Caco-2 (cell line): Measurements from ENCODE around the gene MORN1. TPM values are rescaled to one million over a fixed set of nuclear protein-coding genes. Genes with fewer than 3 reads are reported as not detected.
A peak's percentile ranks its signal among the peaks of the same experiment; 100 is the strongest.

ENCODE experiments used
- BruUV-seq: library from RNA; stranded (reverse); fragments of 400-500 nt; replicated peaks from 2 replicates; lab custom pipeline; 2021; lab: Mats Ljungman, UMichigan
- CTCF ChIA-PET: fragments of 300-600 bp; sonication (Branson Sonifier 250); formaldehyde crosslinking; loops from one replicate; lab custom pipeline; 2022; ENCODE audit warnings: antibody characterized with exemption; lab: Charles Lee
- POLR2A ChIA-PET: fragments of 300-600 bp; sonication (Branson Sonifier 250); formaldehyde crosslinking; loops from one replicate; lab custom pipeline; 2022; ENCODE audit warnings: antibody characterized with exemption; lab: Charles Lee
- DNase-seq, 2 experiments: peaks; one replicate each; pipeline versions ENCODE4 v3.0.0 to v3.0.0-alpha.2; 2020 to 2022
- H3K27me3 ChIP-seq: replicated peaks from 2 replicates; pipeline ENCODE4 v1.6.0; 2011; ENCODE audit warnings: low read length; ENCODE audit not compliant: control insufficient read depth, insufficient read depth
- H3K36me3 ChIP-seq: 2 replicates; pipeline ENCODE4 v1.5.1; 2011; ENCODE audit warnings: low read length; ENCODE audit not compliant: control insufficient read depth, insufficient read depth
- H3K4me1 ChIP-seq: fragments of 250-450 bp; sonication (Bioruptor Pico); 2 replicates; pipeline ENCODE4 v1.5.1; 2020; ENCODE audit warnings: mild to moderate bottlenecking
- H3K4me3 ChIP-seq: 2 replicates; pipeline ENCODE4 v1.5.1; 2011; ENCODE audit warnings: low read depth, mild to moderate bottlenecking, control low read depth, low read length
- H3K9me3 ChIP-seq: fragments of 250-450 bp; sonication (Bioruptor Pico); 2 replicates; pipeline ENCODE4 v1.5.1; 2020; ENCODE audit warnings: mild to moderate bottlenecking, moderate library complexity
- H3K27ac Mint-ChIP-seq: one replicate; pipeline ENCODE4 v1.8.0; 2022; ENCODE audit warnings: mixed read lengths; ENCODE audit not compliant: unreplicated experiment
- H3K27me3 Mint-ChIP-seq: one replicate; pipeline ENCODE4 v1.8.0; 2022; ENCODE audit warnings: mixed read lengths; ENCODE audit not compliant: insufficient read depth, unreplicated experiment
- H3K36me3 Mint-ChIP-seq: one replicate; pipeline ENCODE4 v1.8.0; 2022; ENCODE audit warnings: mild to moderate bottlenecking, mixed read lengths; ENCODE audit not compliant: insufficient read depth, unreplicated experiment
- H3K4me1 Mint-ChIP-seq: one replicate; pipeline ENCODE4 v1.8.0; 2022; ENCODE audit warnings: low read depth, mixed read lengths; ENCODE audit not compliant: unreplicated experiment
- H3K4me3 Mint-ChIP-seq: one replicate; pipeline ENCODE4 v1.8.0; 2022; ENCODE audit warnings: mild to moderate bottlenecking, moderate library complexity, mixed read lengths; ENCODE audit not compliant: unreplicated experiment
- H3K9me3 Mint-ChIP-seq: one replicate; pipeline ENCODE4 v1.8.0; 2022; ENCODE audit warnings: mixed read lengths; ENCODE audit not compliant: unreplicated experiment
- CTCF ChIP-seq, 2 experiments: fragments of 200-600 bp in 1 of 2; IDR thresholded peaks; 1 replicate in 1 of 2; 2 replicates in 1 of 2; pipeline versions ENCODE4 v1.5.1 to v1.8.0; 2011 to 2022; ENCODE audit warnings: antibody characterized with exemption in 1 of 2, control low read depth in 1 of 2, inconsistent platforms in 1 of 2, low read depth in 1 of 2, low read length in 1 of 2, mild to moderate bottlenecking in 1 of 2, moderate library complexity in 1 of 2; ENCODE audit not compliant: insufficient read depth in 1 of 2, severe bottlenecking in 1 of 2, unreplicated experiment in 1 of 2
- intact Hi-C: fragments of 100-400 bp; cut with micrococcal nuclease; formaldehyde crosslinking; loops from one replicate; pipeline ENCODE4 v1.10.0; 2022; ENCODE audit not compliant: unreplicated experiment
- total RNA-seq: library from RNA; stranded (reverse); gene quantifications from 2 replicates; pipeline ENCODE4 v1.2.3, GENCODE V29; 2022

Gene MORN1
- total RNA-seq, 1 experiment from 2014 or later = 8.6 TPM

- no peaks in the 10 kb centered on the region for H3K36me3 ChIP-seq
- intact Hi-C loops = no loop called here
- no peak for TF ChIP-seq CTCF (IDR thresholded peaks at IDR 0.05; ENCODE audit: insufficient read depth in 1 of 2, low read depth in 1 of 2, low read length in 1 of 2, severe bottlenecking in 1 of 2, unreplicated experiment in 1 of 2)
- H3K27me3 ChIP-seq = no peaks in the 10 kb centered on the region
- ChIA-PET CTCF (no interaction called here), POLR2A (no interaction called here)
- DNase-seq = no peak
- H3K4me1 Mint-ChIP-seq = no peaks in the 10 kb centered on the region
- no peaks in the 10 kb centered on the region for H3K9me3 ChIP-seq
- no peak overlapping the region for H3K4me3 ChIP-seq
- H3K36me3 Mint-ChIP-seq = peaks cover 61% of the 10 kb centered on the region
- no peaks in the 10 kb centered on the region for H3K4me1 ChIP-seq
- H3K27me3 Mint-ChIP-seq = no peaks in the 10 kb centered on the region
- H3K27ac Mint-ChIP-seq = no peak overlapping the region
- no peaks in the 10 kb centered on the region for H3K9me3 Mint-ChIP-seq
- H3K4me3 Mint-ChIP-seq = no peak overlapping the region
- BruUV-seq = no TSS peak
These were observed 15.2 kb upstream of the MORN1 start for GRCh38 chr1:2406451-2407041.

GRCh38 chr1:2405588-2406295 is 14.4 kb upstream of the MORN1 start:
- ChIA-PET CTCF (no interaction called here), POLR2A (no interaction called here)
- no peaks in the 10 kb centered on the region for H3K9me3 ChIP-seq
- no peak overlapping the region for H3K27ac Mint-ChIP-seq
- H3K27me3 Mint-ChIP-seq = no peaks in the 10 kb centered on the region
- no TSS peak for BruUV-seq
- DNase-seq = no peak
- H3K9me3 Mint-ChIP-seq = no peaks in the 10 kb centered on the region
- peaks cover 60% of the 10 kb centered on the region for H3K36me3 Mint-ChIP-seq
- intact Hi-C loops = no loop called here
- H3K4me3 Mint-ChIP-seq = no peak overlapping the region
- H3K4me1 Mint-ChIP-seq = no peaks in the 10 kb centered on the region
- no peak overlapping the region for H3K4me3 ChIP-seq
- no peaks in the 10 kb centered on the region for H3K27me3 ChIP-seq
- TF ChIP-seq CTCF (IDR thresholded peaks at IDR 0.05; ENCODE audit: insufficient read depth in 1 of 2, low read depth in 1 of 2, low read length in 1 of 2, severe bottlenecking in 1 of 2, unreplicated experiment in 1 of 2) = no peak
- no peaks in the 10 kb centered on the region for H3K36me3 ChIP-seq
- H3K4me1 ChIP-seq = no peaks in the 10 kb centered on the region

- H3K27me3 ChIP-seq = no peaks in the 10 kb centered on the region
- intact Hi-C loops = no loop called here
- H3K4me3 ChIP-seq = no peak overlapping the region
- no peak for TF ChIP-seq CTCF (IDR thresholded peaks at IDR 0.05; ENCODE audit: insufficient read depth in 1 of 2, low read depth in 1 of 2, low read length in 1 of 2, severe bottlenecking in 1 of 2, unreplicated experiment in 1 of 2)
- no peak for DNase-seq
- ChIA-PET CTCF (no interaction called here), POLR2A (no interaction called here)
- Mint-ChIP-seq H3K27ac (no peak overlapping the region), H3K9me3 (no peaks in the 10 kb centered on the region), H3K27me3 (no peaks in the 10 kb centered on the region), H3K4me3 (no peak overlapping the region), H3K4me1 (no peaks in the 10 kb centered on the region), H3K36me3 (peaks cover 64% of the 10 kb centered on the region)
- TSS peak; percentile 43 for BruUV-seq
- H3K9me3 ChIP-seq = no peaks in the 10 kb centered on the region
- H3K4me1 ChIP-seq = no peaks in the 10 kb centered on the region
- H3K36me3 ChIP-seq = no peaks in the 10 kb centered on the region; the same call in 1 of the 2 replicates
These were observed 13.6 kb upstream of the MORN1 start for GRCh38 chr1:2404890-2405511.
